Measurements from ENCODE around the gene IL4I1.

DNA sequence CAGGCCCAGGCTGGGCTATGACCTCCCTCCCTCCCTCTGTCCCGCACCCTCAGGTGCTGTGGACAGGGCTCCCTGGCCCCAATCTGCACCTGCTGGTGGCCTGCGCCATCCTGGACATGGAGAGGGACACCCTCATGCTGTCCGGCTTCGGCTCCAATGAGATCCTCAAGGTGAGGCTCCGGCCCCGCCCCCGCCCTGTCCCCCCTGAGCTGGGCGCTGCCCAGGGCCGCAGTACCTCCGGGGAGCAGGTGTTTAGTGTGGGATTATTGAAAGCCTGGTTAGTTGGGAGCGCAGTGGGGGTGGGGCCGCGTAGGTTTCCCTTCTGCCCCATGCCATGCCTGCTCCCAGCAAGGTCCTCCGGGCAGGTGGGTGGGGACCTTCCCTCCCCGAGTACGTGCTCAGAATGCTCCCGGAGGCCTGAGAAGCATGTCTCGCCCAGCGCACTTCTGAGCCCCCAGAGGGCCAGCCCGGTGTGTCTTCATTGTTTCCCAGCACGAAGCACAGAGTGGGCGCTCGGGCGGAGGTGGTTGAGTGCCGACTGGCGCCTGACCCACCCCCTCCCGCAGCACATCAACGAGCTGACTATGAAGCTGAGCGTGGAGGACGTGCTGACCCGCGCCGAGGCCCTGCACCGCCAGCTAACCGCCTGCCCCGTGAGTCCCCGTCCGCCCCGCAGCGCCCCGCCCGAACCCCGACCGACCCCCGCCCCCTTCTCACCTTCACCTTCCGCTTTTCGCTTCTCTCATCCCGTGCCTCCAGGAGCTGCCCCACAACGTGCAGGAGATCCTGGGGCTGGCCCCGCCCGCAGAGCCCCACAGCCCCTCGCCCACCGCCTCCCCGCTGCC lies 8.8 kb downstream of the IL4I1 start:
- TF ChIP-seq, protein P1, sequence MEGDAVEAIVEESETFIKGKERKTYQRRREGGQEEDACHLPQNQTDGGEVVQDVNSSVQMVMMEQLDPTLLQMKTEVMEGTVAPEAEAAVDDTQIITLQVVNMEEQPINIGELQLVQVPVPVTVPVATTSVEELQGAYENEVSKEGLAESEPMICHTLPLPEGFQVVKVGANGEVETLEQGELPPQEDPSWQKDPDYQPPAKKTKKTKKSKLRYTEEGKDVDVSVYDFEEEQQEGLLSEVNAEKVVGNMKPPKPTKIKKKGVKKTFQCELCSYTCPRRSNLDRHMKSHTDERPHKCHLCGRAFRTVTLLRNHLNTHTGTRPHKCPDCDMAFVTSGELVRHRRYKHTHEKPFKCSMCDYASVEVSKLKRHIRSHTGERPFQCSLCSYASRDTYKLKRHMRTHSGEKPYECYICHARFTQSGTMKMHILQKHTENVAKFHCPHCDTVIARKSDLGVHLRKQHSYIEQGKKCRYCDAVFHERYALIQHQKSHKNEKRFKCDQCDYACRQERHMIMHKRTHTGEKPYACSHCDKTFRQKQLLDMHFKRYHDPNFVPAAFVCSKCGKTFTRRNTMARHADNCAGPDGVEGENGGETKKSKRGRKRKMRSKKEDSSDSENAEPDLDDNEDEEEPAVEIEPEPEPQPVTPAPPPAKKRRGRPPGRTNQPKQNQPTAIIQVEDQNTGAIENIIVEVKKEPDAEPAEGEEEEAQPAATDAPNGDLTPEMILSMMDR (IDR thresholded peaks at IDR 0.05) = no peak
- no peak for TF ChIP-seq POLR2A (IDR thresholded peaks at IDR 0.05)

Measured in adrenal gland (tissue), 5 donors.